Fibroblast of skin of right quadriceps (primary cell): Measurements from ENCODE around the gene NCKAP5.

Experiments
- DNase-seq: peaks from one replicate; pipeline ENCODE4 v3.0.0-alpha.2; 2013

NCKAP5 gene

DNA sequence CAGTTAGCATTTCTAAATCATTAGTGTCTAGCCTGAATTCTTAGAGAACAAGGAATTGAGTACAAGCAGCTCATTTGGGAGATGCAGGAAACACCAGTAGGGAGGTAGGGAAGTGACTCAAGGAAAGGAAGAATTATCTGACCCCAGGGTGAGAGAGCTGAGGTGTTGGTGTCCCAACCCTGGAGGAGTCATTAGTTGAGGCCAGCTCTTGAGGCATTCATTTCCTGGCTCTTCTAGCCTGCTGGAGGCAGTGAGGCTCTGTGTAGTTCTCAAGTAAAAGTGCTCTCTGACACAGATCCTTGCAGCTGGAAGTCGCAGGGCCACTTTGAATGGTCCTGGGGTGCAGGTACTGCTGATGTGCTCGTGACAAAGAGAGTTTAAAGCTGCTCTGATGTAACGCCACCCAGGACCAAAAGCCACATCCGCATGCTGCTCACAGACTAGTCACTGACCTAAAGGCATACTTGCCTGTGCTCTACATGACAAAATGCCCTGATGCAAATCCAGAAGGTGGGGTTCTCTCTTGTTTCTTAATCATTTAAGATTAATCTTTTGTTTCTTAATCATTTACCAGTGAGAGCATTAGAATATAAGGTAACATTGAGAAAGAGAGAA, 598.8 kb downstream of the NCKAP5 start:
- DNase-seq, result peak; percentile 9

DNA sequence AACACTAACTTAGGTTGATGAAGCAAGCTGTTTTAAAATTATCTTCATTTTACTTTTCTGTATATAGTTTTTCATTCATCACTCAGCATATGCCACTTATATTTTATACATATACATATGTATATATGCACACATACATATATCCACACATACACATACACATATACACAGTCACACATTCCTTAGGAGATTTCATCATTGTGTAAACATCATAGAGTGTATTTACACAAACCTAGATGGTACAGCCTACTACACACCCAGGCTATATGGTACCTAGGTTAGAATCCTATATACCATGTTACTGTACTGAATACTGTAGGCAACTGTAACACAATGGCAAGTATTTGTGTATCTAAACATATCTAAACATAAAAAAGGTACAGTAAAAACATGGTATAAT, 602.8 kb downstream of the NCKAP5 start:
- no peak for DNase-seq

DNA sequence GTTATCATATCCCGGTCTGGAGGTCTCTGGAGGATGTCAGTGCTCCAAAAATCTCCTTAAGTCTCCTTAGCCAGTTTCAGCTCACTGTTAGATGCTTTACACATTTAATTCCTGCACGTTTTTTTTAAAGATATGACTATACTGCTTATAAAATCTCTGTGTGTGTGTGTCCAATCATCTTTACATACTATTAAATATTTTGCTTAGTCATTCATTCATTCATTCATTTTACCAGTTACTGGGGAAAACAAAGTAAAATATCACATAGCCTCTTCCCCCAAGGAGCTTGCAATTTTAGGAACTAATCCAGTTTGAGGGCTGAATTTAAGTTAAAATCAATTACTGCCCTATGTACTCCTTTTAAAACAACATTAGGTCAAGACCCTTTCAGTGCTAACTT, 605.1 kb downstream of the NCKAP5 start:
- DNase-seq, result no peak

DNA sequence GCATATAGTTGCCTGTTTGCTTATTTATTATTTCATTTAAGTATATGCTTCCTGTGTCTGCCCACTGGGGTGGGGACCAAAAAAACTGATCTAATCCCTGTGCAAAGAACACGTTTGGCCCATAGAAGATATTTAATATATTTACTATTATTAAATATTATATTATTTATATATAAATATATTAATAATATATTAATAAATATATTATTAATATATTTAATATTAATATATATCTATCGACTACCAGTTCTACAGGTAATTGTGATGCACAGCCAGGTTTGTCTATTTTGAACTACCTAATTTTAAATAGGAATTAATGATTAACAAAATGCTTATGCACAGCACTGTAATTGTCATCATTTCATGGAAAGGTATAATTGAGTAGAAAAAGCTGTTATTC, 609.4 kb downstream of the NCKAP5 start:
- no peak for DNase-seq

DNA sequence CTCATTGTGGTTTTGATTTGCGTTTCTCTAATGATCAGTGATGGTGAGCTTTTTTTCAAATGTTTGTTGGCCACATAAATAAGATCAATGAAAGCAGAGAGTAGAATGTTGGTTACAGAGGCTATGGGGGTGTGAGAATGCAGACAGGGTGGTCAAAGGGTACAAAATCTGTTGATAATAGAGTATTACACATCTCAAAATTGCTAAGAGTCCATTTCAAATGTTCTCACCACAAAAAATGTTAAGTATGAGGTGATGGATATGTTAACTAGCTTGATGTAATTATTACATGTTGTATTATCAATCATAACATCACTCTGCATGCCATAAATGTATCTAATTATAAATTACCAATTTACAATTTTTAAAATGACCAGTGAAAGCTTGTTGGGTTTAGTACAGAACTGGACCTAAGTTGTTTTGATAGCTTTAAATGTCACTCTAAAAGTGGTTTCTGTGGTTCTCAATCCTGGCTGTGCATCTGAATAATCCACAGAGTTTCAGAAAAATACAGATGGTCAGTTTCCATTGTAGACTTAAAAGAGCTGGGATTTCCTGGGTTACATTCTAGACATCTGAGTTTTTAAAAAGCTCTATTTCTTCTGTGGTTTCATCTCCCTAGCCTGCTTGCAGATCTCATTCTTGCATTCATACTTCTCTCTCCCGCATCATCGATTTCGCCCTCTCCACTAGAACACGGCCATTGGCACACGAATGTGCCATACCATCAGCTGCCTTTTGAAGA, 612.2 kb downstream of the NCKAP5 start:
- no peak for DNase-seq

DNA sequence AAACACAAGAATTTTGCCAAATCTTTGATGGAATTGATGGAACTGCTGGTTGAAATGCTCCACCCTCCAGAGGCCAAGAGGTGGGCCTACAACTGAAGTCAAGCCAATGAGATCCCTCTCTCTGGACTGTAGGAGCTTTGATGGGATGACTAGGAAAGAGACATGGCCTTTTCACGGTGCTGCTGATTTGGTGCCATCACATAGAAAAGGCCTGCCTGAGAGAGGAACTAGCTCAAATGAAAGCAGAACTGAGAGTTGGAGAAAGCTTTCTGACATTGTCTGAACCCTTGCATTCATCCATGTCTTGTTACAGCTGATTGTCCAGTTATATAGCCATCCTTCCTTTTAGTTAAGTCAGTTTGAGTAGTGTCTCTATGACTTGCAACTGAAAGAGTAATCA, 614.5 kb downstream of the NCKAP5 start:
- no peak for DNase-seq

DNA sequence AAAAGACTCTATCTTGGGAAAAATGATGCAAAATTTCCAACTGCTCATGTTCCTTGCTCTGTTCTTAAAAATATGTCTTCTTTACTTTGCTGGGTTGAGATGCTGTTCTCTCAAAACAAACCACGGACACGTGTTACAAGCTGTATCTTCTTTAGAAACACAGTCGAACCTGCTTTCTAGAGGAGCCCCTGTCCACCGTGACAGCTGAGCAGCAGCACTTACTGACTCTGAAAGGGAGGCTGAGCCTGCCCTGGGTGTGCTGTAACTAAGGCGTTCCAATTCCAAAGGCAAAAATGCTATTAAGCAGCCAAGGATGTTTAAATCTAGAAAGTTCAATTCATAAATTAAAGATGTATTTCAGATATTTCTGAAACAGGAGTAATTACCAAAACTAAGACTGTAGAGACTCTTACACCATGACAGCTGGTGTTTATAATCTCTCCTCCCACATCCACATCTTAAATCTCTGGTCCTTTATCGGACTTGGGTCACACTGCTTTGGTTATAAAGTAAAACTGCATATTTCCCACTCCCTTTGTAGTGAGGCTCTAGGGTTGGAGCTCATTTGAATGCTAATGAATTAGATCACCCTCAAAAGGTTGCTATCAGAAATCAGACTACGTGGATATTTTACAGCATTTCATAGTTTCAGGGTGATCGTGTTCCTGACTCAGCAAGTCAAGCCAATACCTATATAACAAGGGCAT, 617.1 kb downstream of the NCKAP5 start:
- DNase-seq, result no peak

DNA sequence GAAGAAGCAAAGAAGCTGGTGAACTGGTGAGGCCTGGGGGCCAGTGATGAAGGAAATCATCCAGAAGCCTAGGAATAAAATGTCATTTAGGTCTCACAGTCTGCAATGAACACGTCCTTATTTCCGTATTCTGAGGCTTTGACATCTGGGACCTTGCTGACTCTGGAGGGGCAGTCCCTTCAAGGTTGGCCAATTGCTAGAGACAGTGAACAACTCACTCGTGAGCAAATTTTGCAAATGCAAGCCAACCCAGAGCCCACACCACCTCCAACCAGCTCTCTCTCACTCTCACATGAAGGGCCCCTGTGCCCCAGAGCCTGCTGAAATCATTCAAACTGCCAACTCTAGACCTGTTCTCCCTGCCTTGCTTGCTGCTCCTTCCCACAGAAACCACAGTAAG, 619.2 kb downstream of the NCKAP5 start:
- no peak for DNase-seq

DNA sequence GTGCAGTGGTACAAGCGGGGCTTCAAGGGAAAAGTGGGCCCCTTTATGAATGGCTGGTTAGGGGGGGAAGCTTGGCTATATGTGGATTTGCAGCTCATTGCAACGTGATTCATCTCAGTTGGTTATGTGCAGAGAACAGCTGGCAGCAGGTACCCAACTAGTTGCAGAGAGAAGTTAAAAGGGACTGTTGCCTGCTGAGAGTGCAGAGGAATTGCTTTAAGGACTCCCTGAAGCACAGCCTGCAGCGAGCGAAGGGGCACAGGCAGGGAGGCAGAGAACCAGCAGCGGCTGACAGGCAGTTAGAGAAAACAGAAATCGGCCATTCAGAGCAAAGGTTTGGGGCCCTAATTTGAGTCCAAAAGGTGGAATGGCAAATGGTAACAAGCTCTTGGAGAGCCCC, 620.1 kb downstream of the NCKAP5 start:
- DNase-seq, result no peak

DNA sequence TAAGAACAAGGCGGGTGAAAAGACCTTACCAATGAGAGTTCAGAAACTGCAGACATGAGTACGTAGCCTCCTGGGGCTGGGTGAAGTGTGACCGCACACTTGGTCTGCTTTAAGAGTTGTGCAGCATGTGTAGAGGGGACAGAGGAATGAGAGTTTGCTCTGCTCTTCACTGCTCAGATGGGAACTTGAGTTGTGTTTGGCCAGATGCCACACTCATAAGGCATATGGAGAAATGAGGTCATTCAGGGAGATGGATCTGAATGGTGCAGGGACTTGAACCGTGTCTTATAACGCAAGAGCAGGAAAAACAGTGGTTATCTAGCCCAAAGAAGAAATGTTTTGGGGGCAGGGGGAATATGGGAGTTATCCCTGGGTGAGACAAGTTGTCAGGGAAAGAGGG, 624.4 kb downstream of the NCKAP5 start:
- DNase-seq, result peak; percentile 68

DNA sequence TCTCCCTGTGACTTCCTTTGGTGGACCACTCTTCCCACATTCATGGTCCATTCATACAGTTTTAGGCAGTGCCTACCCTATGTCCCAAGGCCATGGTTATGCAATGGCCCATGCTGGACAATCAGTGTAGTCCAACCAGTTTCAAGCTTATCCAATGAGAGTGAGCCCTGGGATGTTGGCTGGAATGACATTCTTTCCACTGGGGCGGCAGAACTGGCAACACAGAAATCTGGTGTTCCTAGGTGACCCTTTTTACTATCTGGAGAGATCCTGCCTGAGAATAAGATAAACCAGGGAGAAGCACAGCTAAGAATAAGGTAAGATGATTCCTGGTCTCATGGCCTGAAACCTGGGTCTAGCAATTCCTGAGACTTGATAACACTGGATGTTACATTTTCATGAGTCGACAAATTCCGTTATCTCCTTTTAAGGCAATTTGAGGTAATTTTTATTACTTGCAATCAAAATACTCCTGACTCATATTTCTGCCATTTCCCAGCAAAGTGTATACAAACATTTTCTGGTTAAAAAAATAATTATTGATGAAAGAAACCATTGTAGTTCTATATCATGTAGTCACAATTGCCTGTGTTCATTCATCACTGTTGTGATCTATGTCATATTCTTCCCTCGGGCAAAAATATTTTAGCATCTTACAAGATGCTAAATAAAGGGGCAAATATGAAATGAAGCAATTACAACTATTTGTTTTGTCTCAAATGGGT, 626.8 kb downstream of the NCKAP5 start:
- DNase-seq, result peak; percentile 8

DNA sequence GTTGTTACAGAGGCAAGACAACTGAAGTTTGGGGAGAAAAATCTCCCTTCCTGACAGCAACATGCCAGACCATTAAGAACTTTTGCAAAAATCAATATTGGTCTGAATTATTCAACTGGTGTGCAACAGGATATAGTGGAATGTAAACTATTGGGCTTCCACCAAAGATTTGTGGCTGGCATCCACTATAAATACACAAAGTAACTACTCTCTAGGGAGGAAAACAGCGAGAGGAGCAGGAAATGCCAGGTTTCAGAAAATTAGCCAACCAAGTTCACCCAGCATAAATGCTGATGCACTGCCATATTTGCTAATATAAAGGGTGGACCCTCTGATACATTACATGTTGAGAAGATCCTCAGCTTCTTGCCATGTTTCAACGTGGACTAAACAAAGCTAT, 630.6 kb downstream of the NCKAP5 start:
- peak; percentile 61 for DNase-seq

DNA sequence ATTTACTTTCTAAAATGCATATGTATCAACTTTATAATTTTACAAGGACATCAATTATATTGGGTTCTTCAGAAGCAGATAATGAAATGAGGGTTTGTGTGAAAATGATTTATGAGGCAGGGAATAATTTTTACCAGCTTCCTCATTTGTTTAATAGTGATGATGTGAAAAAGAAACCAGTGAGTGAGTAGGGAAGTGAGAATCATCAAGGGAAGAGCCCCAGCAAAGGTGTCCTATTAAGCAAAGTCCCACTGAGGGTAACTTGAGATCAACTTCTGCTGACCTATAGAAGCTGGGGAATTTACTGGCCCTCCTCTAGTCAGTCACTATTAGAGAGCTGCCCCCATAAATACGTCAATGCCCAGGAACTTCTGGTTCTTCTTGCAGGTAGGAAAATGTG, 631.5 kb downstream of the NCKAP5 start:
- no peak for DNase-seq

DNA sequence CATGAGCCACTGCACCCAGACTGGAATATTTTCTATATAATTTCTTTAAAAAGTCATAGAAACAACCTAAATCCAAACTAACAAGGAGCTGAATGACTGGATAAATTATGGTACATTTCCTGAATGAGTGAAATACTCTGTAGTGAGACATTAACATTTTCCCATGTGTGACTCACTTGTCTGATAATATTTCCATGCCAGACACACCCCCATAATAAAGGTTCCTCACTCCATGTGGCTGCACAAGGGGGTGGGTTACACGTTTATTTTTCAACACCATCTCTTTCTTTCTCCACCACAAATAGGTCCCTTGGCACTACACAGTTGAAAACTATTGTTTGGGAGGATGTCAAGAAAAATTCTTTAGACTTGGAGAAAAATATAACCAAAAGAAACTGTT, 632.0 kb downstream of the NCKAP5 start:
- peak; percentile 77 for DNase-seq

DNA sequence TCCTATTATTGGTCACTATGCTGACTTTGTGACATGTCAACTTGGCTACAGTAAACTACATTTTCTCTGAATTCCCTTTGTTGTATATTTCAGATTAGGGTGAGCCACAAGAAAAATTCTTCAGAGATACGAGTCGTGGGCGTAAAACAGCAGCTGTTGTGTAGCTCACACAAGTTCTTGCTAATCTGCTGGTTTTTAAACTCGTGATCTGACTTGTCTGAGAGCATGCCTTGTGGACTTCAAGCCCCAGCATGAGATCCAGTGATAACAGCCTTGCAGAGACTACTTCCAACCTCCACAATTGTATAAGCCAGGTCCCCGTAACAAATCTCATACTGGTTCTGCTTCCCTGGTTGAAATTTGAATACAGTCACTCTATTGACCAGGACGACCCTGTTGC, 638.5 kb downstream of the NCKAP5 start:
- no peak for DNase-seq

DNA sequence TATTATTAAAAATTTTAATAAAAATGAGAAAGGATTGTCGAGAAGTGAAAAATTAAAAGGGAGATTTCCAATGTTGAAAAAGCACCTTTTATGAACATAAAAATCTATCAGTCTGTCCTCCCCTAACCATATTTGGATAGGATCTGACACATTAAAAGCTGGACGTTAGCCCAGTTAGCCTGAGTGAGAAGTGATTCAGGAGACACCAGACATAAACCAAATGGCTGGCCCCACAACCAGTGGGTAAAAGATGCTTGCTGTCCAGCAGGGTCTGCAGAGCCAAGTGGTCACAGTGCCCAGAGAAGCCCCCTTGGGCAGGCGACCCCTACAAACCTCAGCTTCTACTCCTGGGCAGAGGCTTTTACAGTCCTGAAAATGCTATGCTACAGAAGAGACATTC, 644.5 kb downstream of the NCKAP5 start:
- DNase-seq, result peak; percentile 82

DNA sequence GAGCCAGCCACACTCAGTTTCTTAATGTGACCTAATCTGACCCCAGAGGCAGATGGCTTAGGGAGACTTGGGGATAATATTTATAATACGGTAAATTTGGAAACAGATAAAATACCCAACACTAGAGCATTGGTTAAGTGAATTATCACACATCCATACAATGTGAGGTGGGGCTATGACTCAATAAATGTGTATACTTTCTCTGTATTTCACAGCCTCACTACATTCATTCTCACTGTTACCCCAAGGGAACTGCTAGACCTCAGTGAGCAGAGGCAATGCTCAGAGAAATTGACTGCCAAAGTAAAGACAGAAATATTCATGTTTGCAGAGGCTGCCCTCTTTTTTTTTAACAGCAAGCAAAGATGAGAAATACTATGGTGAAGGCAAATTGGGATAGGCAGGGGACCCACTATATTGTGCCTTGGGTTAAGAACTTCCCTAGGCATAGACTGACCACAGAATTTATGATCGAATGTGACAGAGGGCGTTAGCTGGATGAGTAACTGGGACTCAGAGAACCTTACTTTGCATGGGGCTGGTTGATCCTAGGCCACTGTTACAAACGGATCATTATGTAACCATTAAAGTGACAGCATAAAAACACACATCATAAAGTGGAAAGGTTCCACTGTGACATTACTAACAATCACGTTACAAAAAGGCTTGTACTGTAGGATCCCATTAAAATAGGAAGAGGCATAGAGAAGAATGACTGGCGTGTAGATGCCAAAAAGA, 652.3 kb downstream of the NCKAP5 start:
- DNase-seq, result peak; percentile 42

DNA sequence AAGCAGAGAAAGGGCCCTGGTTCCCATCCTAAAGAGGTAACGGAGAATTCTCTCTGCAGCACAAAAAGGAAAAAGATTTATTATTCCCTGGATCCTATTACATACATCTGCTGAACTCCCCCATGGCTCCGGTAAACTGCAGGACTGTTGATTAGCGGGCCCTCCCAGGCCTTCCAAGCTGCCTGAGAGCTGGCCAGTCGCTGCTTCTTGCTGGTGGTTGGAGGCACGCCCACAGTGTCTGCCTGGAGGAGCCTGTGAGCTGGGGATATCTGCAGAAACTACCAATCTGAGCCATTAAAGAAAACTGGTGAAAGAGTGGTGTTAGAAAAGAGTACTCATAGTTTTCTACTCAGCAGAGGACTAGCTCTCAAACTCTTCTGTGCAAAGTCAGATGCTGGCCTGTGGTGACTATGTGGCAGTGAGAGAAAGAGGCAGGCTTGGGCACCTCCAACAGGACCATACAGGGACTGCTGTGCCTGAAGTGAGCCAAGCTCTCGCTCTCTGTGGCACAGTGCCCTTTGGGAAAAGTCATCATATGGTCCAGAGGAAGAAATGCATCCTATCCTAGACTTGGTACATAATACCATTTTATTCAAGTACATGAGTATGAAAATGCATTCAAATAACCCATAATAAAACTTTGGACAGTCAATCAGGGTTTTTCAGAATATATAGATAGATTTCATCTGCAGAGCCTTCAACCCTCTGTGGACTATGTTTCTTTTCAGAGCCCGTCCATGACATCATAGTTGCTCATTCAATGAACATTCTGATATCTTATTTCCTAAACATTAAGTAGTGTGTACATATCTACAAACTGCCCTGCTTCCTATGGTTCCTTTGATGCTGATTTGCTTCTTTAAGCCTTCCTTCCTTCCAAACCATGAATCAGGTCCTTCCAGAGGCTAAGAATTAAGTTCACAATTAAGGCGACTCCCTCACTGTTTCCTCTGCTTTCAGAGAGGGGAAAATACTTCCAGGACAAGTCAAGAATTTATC, 656.2 kb downstream of the NCKAP5 start:
- DNase-seq, result peak; percentile 50

DNA sequence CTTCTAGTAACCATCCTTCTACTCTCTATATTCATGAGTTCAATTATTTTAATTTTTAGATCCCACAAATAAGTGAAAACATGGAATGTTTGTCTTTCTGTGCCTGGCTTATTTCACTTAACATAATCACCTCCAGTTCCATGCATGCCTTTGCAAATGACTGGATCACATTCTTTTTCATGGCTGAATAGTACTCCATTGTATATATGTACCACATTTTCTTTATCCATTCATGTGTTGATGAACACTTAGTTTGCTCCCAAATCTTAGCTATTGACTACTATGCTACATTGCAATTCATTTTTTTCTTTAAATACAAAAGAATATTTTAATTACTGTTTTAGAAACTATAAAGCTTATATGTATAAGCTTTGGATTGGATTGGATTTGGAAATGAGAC, 657.8 kb downstream of the NCKAP5 start:
- DNase-seq, result no peak

DNA sequence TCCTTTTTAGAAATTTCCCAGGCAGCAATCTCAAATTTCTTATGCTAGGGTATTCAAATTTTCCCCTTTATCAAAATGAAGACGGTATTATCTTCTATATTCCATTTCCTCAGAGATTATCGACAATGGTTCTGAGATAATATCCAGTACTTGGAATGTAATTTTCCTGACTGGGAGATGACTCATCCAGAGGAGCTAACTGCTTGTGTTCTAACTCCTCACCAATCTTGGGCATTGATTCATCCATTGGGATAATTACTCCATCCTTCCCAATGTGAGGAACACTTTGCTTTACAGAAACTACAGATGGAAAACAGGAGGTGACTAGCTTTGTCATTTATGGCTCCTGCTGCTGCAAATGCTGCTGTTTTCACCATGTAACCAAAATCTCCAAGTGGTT, 658.8 kb downstream of the NCKAP5 start:
- peak; percentile 75 for DNase-seq

DNA sequence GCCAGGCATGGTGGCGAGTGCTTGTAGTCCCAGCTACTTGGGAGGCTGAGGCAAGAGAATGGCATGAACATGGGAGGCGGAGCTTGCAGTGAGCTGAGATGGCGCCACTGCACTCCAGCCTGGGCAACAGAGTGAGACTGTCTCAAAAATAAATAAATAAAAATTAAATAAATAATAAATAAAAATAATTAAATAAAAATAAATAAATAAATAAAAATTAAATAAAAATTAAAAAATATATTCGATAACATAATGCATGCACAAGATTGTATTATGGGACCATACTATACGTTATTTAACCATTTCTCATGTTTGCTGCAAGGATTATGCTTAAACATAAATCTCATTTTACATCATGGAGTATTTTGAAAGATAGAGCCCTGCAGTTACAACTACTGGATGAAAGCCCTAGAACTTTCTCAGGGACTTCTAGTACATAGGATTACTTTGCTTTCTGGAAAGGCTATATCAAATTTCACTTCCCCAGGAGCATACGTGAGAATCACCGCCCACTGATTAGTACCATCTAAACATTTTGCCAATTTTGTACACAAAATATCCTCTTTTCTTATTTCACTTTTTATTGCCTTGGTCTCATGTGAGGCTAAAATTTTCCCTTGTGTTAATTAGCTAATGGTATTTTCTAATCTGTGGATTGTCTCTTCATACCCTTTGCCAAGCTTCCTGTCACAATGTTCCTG, 664.0 kb downstream of the NCKAP5 start:
- DNase-seq, result no peak
